GDM1 (cell line): ENCODE measurements around the gene CIBAR2.
A peak's percentile ranks its signal among the peaks of the same experiment; 100 is the strongest.
"Not testable (repeated sequence)": the region's sequence is repeated elsewhere in the genome, so short reads cannot be mapped to it uniquely, and the experiment has no call there.

Experiments used
- DNase-seq: peaks from one replicate; lab custom pipeline; 2025; lab: John Stamatoyannopoulos, UW

Gene CIBAR2

GRCh38 chr16:85128079-85128837 lies 16.0 kb upstream of the CIBAR2 start:
- DNase-seq: no peak

- no peak for DNase-seq
Measured at GRCh38 chr16:85127379-85127723, 15.1 kb upstream of the CIBAR2 start.

GRCh38 chr16:85126705-85127378 lies 14.6 kb upstream of the CIBAR2 start:
- DNase-seq: no peak

DNA sequence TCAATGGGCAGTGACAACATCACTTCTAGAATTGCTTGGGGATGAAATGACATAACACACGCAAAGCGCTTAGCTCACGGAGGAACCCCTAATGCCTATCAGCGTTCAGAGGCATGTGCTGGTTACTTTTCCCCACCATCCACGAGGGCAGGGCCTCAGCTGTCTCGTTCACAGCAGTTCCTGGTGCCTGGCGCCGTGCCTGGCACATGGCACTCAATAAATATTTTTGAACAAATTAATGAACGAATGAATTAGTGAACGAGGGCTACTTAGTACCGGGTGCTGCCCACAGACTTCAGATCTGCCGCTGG lies 14.1 kb upstream of the CIBAR2 start:
- DNase-seq: no peak

DNA sequence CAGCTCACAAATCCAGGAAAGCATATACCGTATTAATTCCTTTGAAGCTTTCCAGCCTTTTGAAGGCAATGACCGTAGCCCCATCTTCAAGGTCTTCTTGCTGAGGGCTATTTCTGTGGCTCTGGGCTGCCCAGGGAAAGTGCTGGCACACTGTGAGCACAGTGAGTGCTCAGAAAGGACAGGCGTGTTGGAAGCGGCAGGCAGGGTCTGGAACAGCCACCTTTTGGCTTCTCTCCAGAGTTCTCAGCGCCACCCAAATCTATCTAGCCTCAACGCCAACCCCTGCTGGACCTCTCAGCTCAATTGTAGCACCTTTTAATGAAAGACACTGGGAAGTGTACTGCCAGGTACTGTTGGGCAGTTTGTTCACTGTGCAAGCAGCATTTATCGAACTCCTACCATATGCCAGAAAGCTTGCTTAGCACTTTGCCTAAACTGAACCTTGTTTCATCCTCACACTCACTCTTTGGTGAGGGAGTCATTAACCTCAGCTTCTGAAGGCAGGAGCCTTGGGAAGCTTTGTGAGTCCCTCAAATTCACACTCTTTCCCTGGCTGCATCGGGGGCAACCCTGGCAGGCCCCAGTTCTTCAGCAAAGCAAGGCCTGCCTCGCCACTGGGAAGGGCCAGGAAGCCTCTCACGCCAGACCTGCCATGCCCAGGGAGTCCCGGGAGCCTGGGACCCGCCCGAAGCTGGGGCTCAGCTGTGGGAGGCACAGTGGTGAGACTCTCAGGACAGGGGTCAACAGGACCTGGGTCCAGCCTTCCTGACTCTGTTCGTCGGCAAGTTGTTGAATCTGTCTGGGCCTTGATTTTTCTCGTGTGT lies 13.5 kb upstream of the CIBAR2 start:
- DNase-seq: no peak

GRCh38 chr16:85124636-85125346 lies 12.5 kb upstream of the CIBAR2 start:
- DNase-seq: no peak

DNA sequence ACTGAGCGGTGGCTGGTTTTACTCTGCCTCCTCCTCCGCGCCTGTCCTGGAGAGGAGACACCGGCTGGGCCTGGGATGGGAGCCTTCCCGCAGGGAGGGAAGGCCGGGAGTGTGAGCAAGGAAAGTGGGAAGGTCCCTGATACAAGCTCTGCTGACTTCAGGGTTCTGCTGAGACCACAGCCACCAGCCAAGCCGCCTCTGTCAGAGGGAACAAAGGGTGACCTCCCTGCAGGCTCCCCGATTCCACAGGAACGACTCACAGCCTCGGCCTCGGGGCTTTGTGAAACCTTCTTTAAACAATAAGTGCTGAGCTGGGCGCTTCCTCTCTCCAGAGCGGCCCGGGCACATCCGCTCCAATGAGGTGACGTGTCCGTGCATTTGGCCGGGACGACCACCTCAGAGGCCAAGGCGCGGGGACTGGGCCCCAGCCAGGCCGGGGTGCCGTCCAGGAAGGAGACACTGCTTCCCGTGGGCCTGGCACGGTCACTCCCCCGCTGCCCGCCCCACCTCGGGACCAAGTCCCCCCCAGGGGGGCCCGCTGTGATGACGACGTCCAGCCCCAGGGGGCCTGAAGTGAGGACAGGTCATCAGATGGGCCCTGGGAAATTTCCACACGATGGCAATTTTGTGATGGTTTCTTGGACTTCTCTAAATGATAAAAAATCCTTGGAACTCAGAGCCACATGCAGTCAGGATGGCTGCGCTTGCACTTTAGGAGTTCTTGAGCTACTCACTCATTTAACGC lies 11.8 kb upstream of the CIBAR2 start:
- no peak for DNase-seq

DNA sequence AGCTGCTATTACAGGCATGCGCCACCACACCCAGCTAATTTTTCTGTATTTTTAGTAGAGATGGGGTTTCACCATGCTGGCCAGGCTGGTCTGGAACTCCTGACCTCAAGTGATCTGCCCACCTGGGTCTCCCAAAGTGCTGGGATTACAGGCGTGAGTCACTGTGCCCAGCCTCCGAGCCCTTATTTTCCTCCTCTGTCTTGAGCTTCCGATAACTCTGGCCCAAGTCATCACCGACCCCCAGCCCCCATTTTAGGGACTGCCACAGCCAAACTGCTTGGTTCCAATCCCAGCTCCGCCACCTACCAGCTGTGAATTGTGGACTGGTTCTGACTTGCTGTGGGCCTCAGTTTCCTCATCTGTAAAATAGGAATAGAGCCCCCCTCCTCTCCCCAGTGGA lies 11.2 kb upstream of the CIBAR2 start:
- DNase-seq: not testable (repeated sequence)

DNA sequence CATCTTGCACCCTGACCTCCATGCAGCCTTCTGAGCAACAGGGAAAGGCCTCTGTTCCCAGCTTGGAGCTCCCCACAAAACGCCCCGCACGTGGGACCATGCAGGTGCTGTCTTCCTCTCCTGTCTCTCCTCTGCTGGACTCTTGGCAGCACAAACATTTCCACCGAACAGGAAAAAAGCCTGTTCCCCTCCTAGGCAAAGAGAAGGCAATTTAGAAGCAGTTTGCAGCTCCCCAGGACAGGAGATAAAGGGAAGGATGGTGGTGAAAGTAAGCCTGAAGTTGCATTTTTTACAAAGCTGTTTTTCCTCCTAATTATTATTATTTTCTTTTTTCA lies 7.7 kb upstream of the CIBAR2 start:
- DNase-seq: no peak

DNA sequence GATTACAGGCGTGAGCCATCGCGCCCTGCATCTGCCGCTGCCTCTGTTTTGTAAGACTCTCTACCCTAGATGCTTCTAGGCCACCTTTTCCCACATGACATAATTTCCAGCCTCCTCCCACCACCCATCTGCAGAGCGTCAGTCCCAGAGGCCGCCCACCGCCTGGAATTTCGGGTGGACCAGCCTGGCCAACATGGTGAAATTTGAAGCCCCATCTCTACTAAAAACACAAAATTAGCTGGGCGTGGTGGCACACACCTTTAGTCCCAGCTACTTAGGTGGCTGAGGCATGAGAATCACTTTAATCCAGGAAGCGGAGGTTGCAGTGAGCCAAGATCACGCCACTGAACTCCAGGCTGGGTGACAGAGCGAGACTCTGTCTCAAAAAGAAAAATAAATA lies 5.1 kb upstream of the CIBAR2 start:
- no peak for DNase-seq

DNA sequence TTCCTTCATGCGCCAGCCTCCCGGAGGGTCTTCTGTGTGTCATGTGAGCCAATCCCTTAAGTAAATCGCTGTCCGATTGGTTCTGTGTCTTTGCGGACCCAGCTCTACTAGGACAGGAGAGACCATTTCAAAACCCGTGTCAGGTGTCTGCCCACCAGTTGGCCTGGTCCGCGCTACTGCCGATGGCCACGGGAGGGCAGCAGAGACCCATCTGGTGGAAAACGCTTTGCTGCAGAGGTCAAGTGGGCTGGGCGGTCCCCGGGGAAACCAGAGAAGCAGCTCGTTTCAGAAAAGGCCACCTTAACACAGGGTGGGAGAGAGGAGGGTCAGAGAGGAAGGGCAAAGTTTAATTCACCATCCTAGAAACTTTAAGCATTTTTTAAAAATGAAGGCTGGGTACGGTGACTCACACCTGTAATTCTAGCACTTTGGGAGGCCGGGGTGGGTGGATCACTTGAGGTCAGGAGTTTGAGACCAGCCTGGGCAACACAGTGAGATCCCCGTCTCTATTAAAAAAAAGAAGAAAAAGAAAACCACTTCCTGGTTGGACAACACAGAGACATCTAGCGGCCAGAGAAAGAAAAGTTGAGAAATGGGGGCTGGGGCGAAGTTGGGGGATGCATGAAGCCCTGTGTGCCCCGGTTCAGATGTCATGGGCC lies 2.8 kb upstream of the CIBAR2 start:
- DNase-seq: peak; percentile 21

GRCh38 chr16:85113913-85114312 lies 1.6 kb upstream of the CIBAR2 start:
- DNase-seq: no peak

- no peak for DNase-seq
Measured at GRCh38 chr16:85113168-85113733, 979 bp upstream of the CIBAR2 start.

- no peak for DNase-seq
Measured at GRCh38 chr16:85111184-85111583, 1.1 kb downstream of the CIBAR2 start.

GRCh38 chr16:85110105-85110504 lies 2.2 kb downstream of the CIBAR2 start:
- no peak for DNase-seq

- DNase-seq: no peak
Measured at GRCh38 chr16:85107532-85107931, 4.7 kb downstream of the CIBAR2 start.

- DNase-seq: no peak
Measured at GRCh38 chr16:85107083-85107482, 5.2 kb downstream of the CIBAR2 start.

GRCh38 chr16:85105475-85105874 lies 6.8 kb downstream of the CIBAR2 start:
- DNase-seq: no peak

- no peak for DNase-seq
Measured at GRCh38 chr16:85104821-85105391, 7.4 kb downstream of the CIBAR2 start.

GRCh38 chr16:85104147-85104546 lies 8.1 kb downstream of the CIBAR2 start:
- DNase-seq: no peak
